Erythroblast (primary cell): ENCODE measurements around the gene SGF29.

Source experiments
- DNase-seq, 2 experiments: peaks; one replicate each; lab custom pipeline; 2025; lab: John Stamatoyannopoulos, UW
- GATA1 ChIP-seq: IDR thresholded peaks from 2 replicates; pipeline ENCODE4 v1.6.1; 2011; ENCODE audit warnings: low read depth, mild to moderate bottlenecking, control low read depth, low read length, moderate library complexity
- POLR2A ChIP-seq: IDR thresholded peaks from 2 replicates; pipeline ENCODE4 v1.6.1; 2011; ENCODE audit warnings: mild to moderate bottlenecking, low read length

The SGF29 gene

GRCh38 chr16:28561557-28562187 lies 8.0 kb downstream of the SGF29 start:
- no peak for DNase-seq
- TF ChIP-seq POLR2A (no peak), GATA1 (no peak)

GRCh38 chr16:28562199-28562598 lies 8.5 kb downstream of the SGF29 start:
- TF ChIP-seq GATA1 (no peak), POLR2A (no peak)
- DNase-seq = no peak

GRCh38 chr16:28563218-28563617 lies 9.5 kb downstream of the SGF29 start:
- TF ChIP-seq POLR2A (no peak), GATA1 (no peak)
- DNase-seq = no peak

GRCh38 chr16:28566233-28566925 lies 12.7 kb downstream of the SGF29 start:
- DNase-seq = peak in 1 of 2 experiments; percentile 63

- DNase-seq = peak in 1 of 2 experiments; percentile 12
- TF ChIP-seq GATA1 (no peak), POLR2A (no peak)
These were observed 13.6 kb downstream of the SGF29 start for GRCh38 chr16:28567292-28567691.

GRCh38 chr16:28569021-28569420 lies 15.3 kb downstream of the SGF29 start:
- TF ChIP-seq POLR2A = no peak
- TF ChIP-seq GATA1 = no peak
- DNase-seq = no peak

- no peak for DNase-seq
- TF ChIP-seq GATA1 = no peak
- TF ChIP-seq POLR2A = no peak
These were observed 16.4 kb downstream of the SGF29 start for GRCh38 chr16:28569968-28570752.

- DNase-seq = no peak
- TF ChIP-seq POLR2A = no peak
- TF ChIP-seq GATA1 = no peak
These were observed 19.2 kb downstream of the SGF29 start for GRCh38 chr16:28572696-28573510.

- TF ChIP-seq POLR2A (no peak), GATA1 (no peak)
- no peak for DNase-seq
These were observed 20.3 kb downstream of the SGF29 start for GRCh38 chr16:28573738-28574718.

- TF ChIP-seq GATA1 (no peak), POLR2A (no peak)
- no peak for DNase-seq
These were observed 21.2 kb downstream of the SGF29 start for GRCh38 chr16:28574925-28575324.

- TF ChIP-seq GATA1 (no peak), POLR2A (no peak)
- DNase-seq = no peak
These were observed 21.9 kb downstream of the SGF29 start for GRCh38 chr16:28575446-28576109.
